ENCODE results near the gene TNS4.

Gene TNS4

GRCh38 chr17:40538936-40539705 is 37.7 kb upstream of the TNS4 start:
- H3K4me3 ChIP-seq (replicated peaks in 1 of 2; ENCODE audit: low read depth in 2 of 2, low read length in 2 of 2): no peak overlapping the region
- no peak for DNase-seq (ENCODE audit: low read depth in 2 of 2)

GRCh38 chr17:40538019-40538935 is 36.9 kb upstream of the TNS4 start:
- TF ChIP-seq CTCF (IDR thresholded peaks at IDR 0.05; ENCODE audit: low read depth, low read length): no peak
- no peak for DNase-seq (ENCODE audit: low read depth in 2 of 2)
- H3K4me3 ChIP-seq (replicated peaks in 1 of 2; ENCODE audit: low read depth in 2 of 2, low read length in 2 of 2): no peak overlapping the region

More at GRCh38 chr17:40538936-40539705, 37.7 kb upstream of the TNS4 start:
- TF ChIP-seq CTCF (IDR thresholded peaks at IDR 0.05; ENCODE audit: low read depth, low read length): no peak

- TF ChIP-seq CTCF (IDR thresholded peaks at IDR 0.05; ENCODE audit: low read depth, low read length): no peak
- DNase-seq (ENCODE audit: low read depth in 2 of 2): peak; percentile 45 to 79
- H3K4me3 ChIP-seq (replicated peaks in 1 of 2; ENCODE audit: low read depth in 2 of 2, low read length in 2 of 2): no peak overlapping the region
Measured at GRCh38 chr17:40536295-40537171, 35.1 kb upstream of the TNS4 start.

GRCh38 chr17:40535924-40536294 is 34.5 kb upstream of the TNS4 start:
- no peak for DNase-seq (ENCODE audit: low read depth in 2 of 2)
- no peak overlapping the region for H3K4me3 ChIP-seq (replicated peaks in 1 of 2; ENCODE audit: low read depth in 2 of 2, low read length in 2 of 2)
- no peak for TF ChIP-seq CTCF (IDR thresholded peaks at IDR 0.05; ENCODE audit: low read depth, low read length)

GRCh38 chr17:40535438-40535837 is 34.0 kb upstream of the TNS4 start:
- no peak overlapping the region for H3K4me3 ChIP-seq (replicated peaks in 1 of 2; ENCODE audit: low read depth in 2 of 2, low read length in 2 of 2)
- no peak for TF ChIP-seq CTCF (IDR thresholded peaks at IDR 0.05; ENCODE audit: low read depth, low read length)
- no peak for DNase-seq (ENCODE audit: low read depth in 2 of 2)

Measured in cardiac fibroblast (primary cell).